OCI-LY1 (cell line): ENCODE measurements around the gene KCNG4.

Experiments used
- H2AFZ ChIP-seq: fragments of 200-600 bp; sonication (generic), shearing (Covaris generic); 2 replicates; pipeline ENCODE4 v1.6.0; 2014; ENCODE audit warnings: antibody characterized with exemption, mild to moderate bottlenecking, low read length
- H3F3A ChIP-seq: fragments of 200-600 bp; sonication (generic), shearing (Covaris generic); 2 replicates; pipeline ENCODE4 v1.6.0; 2014; ENCODE audit warnings: mild to moderate bottlenecking, antibody characterized with exemption, low read length, moderate library complexity; ENCODE audit not compliant: insufficient read depth
- H3K27ac ChIP-seq: fragments of 200-600 bp; sonication (generic); 2 replicates; pipeline ENCODE4 v1.5.1; 2014; ENCODE audit warnings: low read length, mixed run types, mild to moderate bottlenecking, low read depth; ENCODE audit not compliant: poor library complexity, severe bottlenecking
- H3K27me3 ChIP-seq: fragments of 200-600 bp; sonication (generic); 2 replicates; pipeline ENCODE4 v1.6.0; 2014; ENCODE audit warnings: antibody characterized with exemption, mild to moderate bottlenecking, low read length, moderate library complexity; ENCODE audit not compliant: insufficient read depth
- H3K36me3 ChIP-seq: fragments of 200-600 bp; sonication (generic); 2 replicates; pipeline ENCODE4 v1.6.1; 2014; ENCODE audit warnings: mild to moderate bottlenecking, antibody characterized with exemption, low read length, moderate library complexity, mixed read lengths; ENCODE audit not compliant: insufficient read depth
- H3K4me1 ChIP-seq: fragments of 200-600 bp; sonication (generic); 2 replicates; pipeline ENCODE4 v1.5.1; 2014; ENCODE audit warnings: mild to moderate bottlenecking, low read length, moderate library complexity; ENCODE audit not compliant: insufficient read depth, severe bottlenecking
- H3K4me2 ChIP-seq: fragments of 200-600 bp; sonication (generic), shearing (Covaris generic); 2 replicates; pipeline ENCODE4 v1.6.1; 2014; ENCODE audit warnings: low read length
- H3K4me3 ChIP-seq: fragments of 200-600 bp; sonication (generic); 2 replicates; pipeline ENCODE4 v1.5.1; 2014; ENCODE audit warnings: low read length, low read depth, mild to moderate bottlenecking, mixed read lengths; ENCODE audit not compliant: poor library complexity, severe bottlenecking
- H3K79me2 ChIP-seq: fragments of 200-600 bp; shearing (Covaris generic); 2 replicates; pipeline ENCODE4 v1.6.1; 2016; ENCODE audit warnings: mixed run types, low read length, mixed read lengths; ENCODE audit not compliant: insufficient read depth
- H3K9ac ChIP-seq: fragments of 200-600 bp; sonication (generic), shearing (Covaris generic); 2 replicates; pipeline ENCODE4 v1.6.1; 2014; ENCODE audit warnings: mild to moderate bottlenecking, low read length, mixed read lengths
- H3K9me2 ChIP-seq: fragments of 200-600 bp; sonication (generic), shearing (Covaris generic); 2 replicates; pipeline ENCODE4 v1.6.1; 2014; ENCODE audit warnings: low read depth, mild to moderate bottlenecking, low read length, mixed read lengths
- H3K9me3 ChIP-seq: fragments of 200-600 bp; shearing (Covaris generic); 2 replicates; pipeline ENCODE4 v1.6.1; 2014; ENCODE audit warnings: low read length, mixed read lengths
- H4K20me1 ChIP-seq: fragments of 200-600 bp; sonication (generic), shearing (Covaris generic); 2 replicates; pipeline ENCODE4 v1.6.0; 2016; ENCODE audit warnings: mild to moderate bottlenecking, low read length; ENCODE audit not compliant: insufficient read depth
- EZH2 ChIP-seq: fragments of 200-600 bp; sonication (generic), shearing (Covaris generic); IDR thresholded peaks from 2 replicates; pipeline ENCODE4 v1.8.0; 2017; ENCODE audit warnings: borderline replicate concordance, mixed run types, mild to moderate bottlenecking, antibody characterized with exemption, low read length, moderate library complexity, mixed read lengths
- TF ChIP-seq, protein P1 (sequence below): fragments of 200-600 bp; sonication (generic), shearing (Covaris generic); IDR thresholded peaks from 2 replicates; pipeline ENCODE4 v1.5.1; 2017; ENCODE audit warnings: mild to moderate bottlenecking, antibody characterized with exemption, low read length, moderate library complexity, mixed read lengths

The KCNG4 gene

DNA sequence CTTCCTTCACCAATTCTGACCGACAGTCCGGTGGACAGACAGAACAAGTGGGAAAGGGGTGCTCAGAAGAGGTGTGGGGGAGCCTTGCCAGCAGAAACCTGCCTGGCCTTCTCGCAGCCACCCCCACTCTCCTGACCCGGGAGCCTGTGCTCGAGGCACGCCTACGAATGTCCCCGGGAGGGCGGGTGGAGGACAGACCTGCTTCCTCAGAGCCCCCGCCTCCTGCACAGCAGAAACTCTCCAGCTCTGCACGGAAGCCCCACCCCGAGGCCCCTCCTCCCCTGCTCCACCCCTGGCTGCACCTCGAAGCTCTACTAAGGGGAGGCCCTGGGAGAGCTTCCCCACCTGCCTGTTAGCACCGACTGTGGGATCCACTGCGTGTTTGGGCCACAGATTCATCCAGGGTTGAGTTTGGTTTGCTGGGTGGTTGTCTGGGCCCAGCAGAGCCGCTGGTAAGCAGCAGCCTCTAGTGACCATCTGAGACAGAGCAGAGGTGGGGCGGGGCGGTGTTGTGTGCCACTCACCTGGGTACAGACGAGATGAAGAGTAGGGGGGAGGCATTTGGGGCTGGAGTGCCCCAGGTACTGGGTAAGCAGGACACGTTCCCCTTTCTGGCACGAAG is 59.2 kb downstream of the KCNG4 start:
- no peak overlapping the region for H2AFZ ChIP-seq
- 0 out of 2 replicates have a peak, but pooled peaks cover 1% of the 10 kb centered on the region for H3K79me2 ChIP-seq
- H4K20me1 ChIP-seq, result no peaks in the 10 kb centered on the region
- H3K4me1 ChIP-seq, result peaks cover 5% of the 10 kb centered on the region
- no peaks in the 10 kb centered on the region for H3K9me2 ChIP-seq
- no peak overlapping the region for H3K4me3 ChIP-seq
- H3K27ac ChIP-seq, result no peak overlapping the region
- no peaks in the 10 kb centered on the region for H3F3A ChIP-seq
- no peaks in the 10 kb centered on the region for H3K27me3 ChIP-seq
- no peaks in the 10 kb centered on the region for H3K9me3 ChIP-seq
- TF ChIP-seq EZH2, result no peak
- TF ChIP-seq, protein P1, sequence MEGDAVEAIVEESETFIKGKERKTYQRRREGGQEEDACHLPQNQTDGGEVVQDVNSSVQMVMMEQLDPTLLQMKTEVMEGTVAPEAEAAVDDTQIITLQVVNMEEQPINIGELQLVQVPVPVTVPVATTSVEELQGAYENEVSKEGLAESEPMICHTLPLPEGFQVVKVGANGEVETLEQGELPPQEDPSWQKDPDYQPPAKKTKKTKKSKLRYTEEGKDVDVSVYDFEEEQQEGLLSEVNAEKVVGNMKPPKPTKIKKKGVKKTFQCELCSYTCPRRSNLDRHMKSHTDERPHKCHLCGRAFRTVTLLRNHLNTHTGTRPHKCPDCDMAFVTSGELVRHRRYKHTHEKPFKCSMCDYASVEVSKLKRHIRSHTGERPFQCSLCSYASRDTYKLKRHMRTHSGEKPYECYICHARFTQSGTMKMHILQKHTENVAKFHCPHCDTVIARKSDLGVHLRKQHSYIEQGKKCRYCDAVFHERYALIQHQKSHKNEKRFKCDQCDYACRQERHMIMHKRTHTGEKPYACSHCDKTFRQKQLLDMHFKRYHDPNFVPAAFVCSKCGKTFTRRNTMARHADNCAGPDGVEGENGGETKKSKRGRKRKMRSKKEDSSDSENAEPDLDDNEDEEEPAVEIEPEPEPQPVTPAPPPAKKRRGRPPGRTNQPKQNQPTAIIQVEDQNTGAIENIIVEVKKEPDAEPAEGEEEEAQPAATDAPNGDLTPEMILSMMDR, result no peak
- H3K9ac ChIP-seq, result no peak overlapping the region
- no peak overlapping the region for H3K4me2 ChIP-seq
- H3K36me3 ChIP-seq, result peaks cover 69% of the 10 kb centered on the region

DNA sequence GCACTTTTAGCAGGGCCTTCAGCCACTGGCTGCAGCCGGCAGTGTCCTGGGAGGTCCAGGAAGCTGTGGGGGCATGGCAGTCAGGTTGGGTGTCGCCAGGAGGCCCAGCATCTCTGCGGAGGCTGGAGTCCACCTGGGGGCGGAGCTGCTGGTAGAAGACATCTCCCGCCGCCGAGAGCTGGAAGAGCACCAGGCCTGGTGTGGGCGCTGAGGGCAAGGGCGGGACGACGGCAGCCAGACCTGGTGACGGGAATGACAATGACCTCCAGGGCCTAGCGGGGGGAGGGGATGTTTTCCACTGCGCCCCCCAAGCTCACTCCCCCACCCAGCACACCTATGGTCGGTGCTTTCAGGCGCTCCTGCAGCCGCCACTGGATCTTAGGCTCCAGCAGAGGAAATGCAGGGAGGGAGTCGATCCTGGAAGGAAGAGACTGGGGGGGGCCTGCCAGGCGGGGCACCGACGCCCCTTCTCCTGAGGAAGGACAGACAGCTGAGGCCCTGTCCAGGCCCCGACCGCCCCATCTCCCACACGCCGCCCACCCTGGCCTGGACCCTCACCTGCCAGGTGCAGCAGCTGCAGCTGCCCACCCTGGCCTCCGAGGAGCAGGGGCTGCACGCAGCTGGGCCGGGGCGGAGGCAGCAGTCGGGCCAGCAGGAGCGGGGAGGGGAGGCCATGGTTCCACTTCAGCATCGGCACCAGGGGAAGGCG is 60.0 kb downstream of the KCNG4 start:
- Histone ChIP-seq H3K4me3 (no peak overlapping the region), H3K79me2 (no peaks in the 10 kb centered on the region), H2AFZ (no peak overlapping the region), H3K4me2 (no peak overlapping the region), H3K9ac (no peak overlapping the region), H3K4me1 (no peaks in the 10 kb centered on the region), H3K9me2 (no peaks in the 10 kb centered on the region), H3K9me3 (no peaks in the 10 kb centered on the region), H4K20me1 (no peaks in the 10 kb centered on the region), H3K27me3 (no peaks in the 10 kb centered on the region), H3K27ac (no peak overlapping the region), H3F3A (no peaks in the 10 kb centered on the region), H3K36me3 (peaks cover 67% of the 10 kb centered on the region)
- TF ChIP-seq, protein P1, result no peak
- TF ChIP-seq EZH2, result no peak

DNA sequence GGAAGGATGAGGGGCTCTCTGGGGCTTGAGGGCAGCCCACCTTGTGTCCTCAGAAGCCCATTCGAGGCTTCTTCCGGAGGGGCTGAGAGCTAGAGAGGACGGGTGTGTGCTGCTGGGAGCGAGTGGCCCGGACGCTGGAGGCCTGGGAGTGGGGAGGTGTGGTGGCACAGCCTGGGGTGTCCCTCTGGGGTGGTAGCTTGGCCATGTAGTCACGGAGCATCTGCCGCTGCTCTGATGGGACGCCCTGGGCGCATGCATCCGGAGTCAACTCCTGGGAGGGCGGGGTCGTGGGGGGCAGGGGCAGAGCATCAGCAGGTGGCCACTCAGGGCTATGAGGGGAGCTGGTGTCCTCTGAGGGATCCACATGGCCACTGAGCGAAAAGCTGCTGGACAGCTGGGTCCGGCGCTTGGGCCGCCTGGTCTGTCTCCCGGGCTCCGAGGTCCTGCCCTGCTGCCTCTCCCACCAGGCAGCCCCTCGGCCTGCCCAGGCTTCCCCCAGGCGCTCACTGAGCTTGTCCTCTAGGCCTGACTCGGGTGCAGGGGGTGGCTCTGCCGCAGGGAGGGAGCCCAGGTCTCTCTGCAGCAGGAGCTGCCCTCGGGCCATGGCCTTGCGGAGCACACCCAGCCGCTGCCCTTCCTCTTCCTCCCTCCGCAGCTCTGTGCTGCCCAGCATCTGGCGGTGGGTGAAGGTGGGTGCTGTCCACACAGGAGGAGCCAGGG is 60.8 kb downstream of the KCNG4 start:
- Histone ChIP-seq H4K20me1 (no peaks in the 10 kb centered on the region), H2AFZ (no peak overlapping the region), H3K4me3 (no peak overlapping the region), H3K27ac (no peak overlapping the region), H3F3A (no peaks in the 10 kb centered on the region), H3K4me1 (no peaks in the 10 kb centered on the region), H3K79me2 (no peaks in the 10 kb centered on the region), H3K9ac (no peak overlapping the region), H3K9me3 (no peaks in the 10 kb centered on the region), H3K27me3 (no peaks in the 10 kb centered on the region), H3K4me2 (no peak overlapping the region), H3K36me3 (peaks cover 61% of the 10 kb centered on the region), H3K9me2 (no peaks in the 10 kb centered on the region)
- TF ChIP-seq, protein P1, result no peak
- TF ChIP-seq EZH2, result no peak
